GM12801 (cell line): ENCODE data around the gene ELFN2.

Experiments used
- TF ChIP-seq, protein P1 (sequence below): IDR thresholded peaks from one replicate; pipeline ENCODE4 v1.5.1; 2011; ENCODE audit warnings: control low read depth; ENCODE audit not compliant: insufficient read length; ENCODE audit errors: extremely low read depth

Gene ELFN2

GRCh38 chr22:37351232-37351631 is 76.0 kb downstream of the ELFN2 start:
- TF ChIP-seq, protein P1, sequence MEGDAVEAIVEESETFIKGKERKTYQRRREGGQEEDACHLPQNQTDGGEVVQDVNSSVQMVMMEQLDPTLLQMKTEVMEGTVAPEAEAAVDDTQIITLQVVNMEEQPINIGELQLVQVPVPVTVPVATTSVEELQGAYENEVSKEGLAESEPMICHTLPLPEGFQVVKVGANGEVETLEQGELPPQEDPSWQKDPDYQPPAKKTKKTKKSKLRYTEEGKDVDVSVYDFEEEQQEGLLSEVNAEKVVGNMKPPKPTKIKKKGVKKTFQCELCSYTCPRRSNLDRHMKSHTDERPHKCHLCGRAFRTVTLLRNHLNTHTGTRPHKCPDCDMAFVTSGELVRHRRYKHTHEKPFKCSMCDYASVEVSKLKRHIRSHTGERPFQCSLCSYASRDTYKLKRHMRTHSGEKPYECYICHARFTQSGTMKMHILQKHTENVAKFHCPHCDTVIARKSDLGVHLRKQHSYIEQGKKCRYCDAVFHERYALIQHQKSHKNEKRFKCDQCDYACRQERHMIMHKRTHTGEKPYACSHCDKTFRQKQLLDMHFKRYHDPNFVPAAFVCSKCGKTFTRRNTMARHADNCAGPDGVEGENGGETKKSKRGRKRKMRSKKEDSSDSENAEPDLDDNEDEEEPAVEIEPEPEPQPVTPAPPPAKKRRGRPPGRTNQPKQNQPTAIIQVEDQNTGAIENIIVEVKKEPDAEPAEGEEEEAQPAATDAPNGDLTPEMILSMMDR, result no peak

DNA sequence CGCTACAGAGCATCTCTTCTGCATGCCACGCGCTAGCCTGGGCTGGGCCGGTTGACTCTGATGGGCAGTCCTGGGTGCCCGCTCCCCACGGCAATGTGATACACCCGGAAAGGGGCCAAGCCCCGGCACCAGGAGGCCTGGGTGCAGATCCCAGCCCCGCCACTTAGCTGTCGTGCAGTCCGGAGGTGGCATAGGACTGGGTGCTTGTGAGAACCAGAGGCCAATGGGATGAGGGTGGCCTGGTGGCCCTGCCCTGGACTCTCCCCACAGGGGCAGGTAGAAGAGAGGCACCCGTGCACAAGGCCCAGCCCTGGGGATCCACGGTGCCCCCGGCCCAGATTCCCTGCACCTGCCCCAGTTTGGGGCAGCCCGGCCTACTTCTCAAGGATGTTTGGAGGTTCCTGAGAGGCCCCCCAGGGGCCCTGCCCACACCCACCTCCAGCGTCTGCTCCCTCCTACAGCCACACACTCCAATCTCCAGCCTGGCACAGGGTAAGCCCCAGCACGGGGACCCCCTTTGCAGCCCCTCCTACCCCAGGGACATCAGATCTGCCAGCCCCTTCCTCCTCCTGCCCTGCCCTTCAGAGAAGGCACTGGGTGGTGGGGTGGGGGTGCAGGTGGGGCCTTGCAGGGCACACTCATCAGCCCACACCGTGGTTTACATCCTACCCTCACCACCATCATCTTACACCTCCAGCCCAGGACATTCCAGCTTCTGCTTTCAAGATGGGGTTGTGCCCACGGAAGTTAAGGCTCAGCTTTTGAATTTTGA is 78.0 kb downstream of the ELFN2 start:
- TF ChIP-seq, protein P1, result no peak

- TF ChIP-seq, protein P1, result no peak
Observed at GRCh38 chr22:37346505-37346895, 80.8 kb downstream of the ELFN2 start.

DNA sequence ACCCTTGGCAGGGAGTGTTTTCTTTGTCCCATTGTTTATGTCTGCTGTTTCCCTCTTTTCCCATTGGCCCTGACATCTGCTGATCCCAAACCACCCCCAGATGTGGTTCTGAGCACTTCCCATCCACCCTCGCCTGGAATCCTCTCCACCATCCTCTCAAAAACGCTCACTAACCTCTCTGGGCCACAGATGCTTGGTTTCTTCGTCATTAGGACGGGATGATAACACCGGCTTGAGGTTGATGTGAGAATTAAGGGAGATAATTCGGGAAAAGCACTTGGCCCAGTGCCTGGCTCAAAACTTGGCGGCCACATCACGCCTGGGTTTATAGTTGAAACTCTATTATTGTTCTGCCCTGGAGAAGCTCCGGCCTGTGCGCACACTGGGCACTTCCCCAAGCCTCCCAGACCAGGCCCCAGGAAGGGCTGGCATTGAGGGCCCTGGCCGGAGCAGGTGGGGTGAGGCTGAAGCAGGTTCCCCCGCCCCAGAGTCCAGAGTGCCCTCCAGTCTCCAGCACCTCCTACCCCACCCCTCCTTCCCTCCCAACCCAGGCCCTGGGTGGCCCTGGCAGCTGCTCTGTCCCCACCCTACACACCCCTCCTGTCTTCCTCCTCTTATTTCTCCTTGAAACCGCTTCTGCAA is 81.3 kb downstream of the ELFN2 start:
- TF ChIP-seq, protein P1, result no peak

GRCh38 chr22:37344735-37345449 is 82.4 kb downstream of the ELFN2 start:
- TF ChIP-seq, protein P1, result no peak

DNA sequence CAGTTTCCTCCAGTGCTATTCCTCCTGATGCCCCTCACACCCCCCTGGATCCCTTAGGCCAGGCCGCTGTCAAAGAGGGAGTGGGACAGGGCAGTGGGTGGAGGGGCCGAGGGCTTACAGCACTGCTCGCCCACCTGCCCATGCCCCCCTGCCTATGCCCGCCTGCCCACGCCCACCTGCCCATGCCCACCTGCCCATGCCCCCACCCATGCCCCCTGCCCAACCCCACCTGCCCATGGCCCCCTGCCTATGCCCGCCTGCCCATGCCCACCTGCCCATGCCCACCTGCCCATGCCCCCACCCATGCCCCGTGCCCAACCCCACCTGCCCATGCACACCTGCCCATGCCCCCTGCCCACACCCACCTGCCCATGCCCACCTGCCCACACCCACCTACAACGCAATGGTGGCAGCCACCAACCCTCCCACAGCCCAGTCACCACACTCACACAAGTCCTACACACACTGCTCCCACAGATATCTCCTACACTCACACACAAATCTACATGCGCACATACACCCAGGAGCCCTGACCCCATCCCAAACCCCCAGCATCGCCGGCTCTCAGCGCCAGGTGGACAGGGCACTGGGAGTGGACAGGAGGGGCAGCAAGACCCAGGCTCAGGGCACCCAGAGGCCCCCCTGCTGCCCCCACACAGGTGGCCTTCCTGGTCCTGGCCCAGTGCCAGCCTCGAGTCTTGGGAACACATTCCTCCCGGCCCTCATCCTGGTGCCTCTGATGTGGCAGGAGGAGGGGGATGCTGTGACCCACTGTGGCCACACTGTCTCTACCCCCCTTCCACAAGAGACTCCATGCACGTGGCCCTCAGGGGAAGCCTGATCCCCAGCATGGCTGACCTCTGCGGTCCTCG is 83.2 kb downstream of the ELFN2 start:
- TF ChIP-seq, protein P1, result no peak

DNA sequence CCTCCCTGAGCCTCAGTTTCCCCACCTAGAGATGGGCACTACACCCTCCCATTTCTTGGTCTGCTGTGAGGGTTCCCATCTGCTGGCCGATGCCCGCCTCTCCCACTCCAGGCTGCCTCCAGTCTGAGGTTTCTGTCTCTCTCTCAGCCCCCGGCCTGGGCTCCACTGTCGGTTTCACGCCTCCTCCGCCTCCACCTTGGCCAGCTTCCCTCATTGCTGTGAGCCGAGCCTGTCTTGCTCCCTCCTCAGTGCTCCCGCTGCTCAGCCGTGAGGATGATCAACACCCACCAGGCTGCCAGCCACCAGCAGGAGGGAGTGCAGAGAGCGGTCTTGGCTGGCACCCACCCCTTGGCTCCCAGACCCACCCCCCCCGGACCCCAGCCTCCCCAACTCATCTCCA is 83.9 kb downstream of the ELFN2 start:
- TF ChIP-seq, protein P1, result no peak
